Measurements from ENCODE around the gene ZSCAN29. TPM values are rescaled to one million over a fixed set of nuclear protein-coding genes. Genes with fewer than 3 reads are reported as not detected.

Gene ZSCAN29
- total and polyA plus RNA-seq, 10 of the 15 experiments (the other 5 are each of a cell fraction or from before 2014, with no cell fraction given) = 1.7 to 26.0 (median 14.6) TPM

- H3K79me2 ChIP-seq (ENCODE audit: control insufficient read depth, insufficient read depth, low read length) = peaks cover 23% of the 10 kb centered on the region
- H3K27ac ChIP-seq (ENCODE audit: control insufficient read depth, insufficient read depth) = peak overlapping the region; percentile 72
- DNase-seq (ENCODE audit: low read depth, low spot score) (no peak), FAIRE-seq (no peak), ATAC-seq (no peak)
- intact Hi-C loops (cut with micrococcal nuclease; ENCODE audit: unreplicated experiment) (no loop called here), in situ Hi-C loops (cut with MboI) (no loop called here)
- H3K4me1 ChIP-seq (ENCODE audit: control insufficient read depth, insufficient read depth, low read length) = peaks cover 11% of the 10 kb centered on the region
- no peaks in the 10 kb centered on the region for H3K27me3 ChIP-seq (replicated peaks in 1 of 2; ENCODE audit: control insufficient read depth in 2 of 2, insufficient read depth in 2 of 2, low read length in 1 of 2)
- H3K4me2 ChIP-seq (ENCODE audit: control insufficient read depth, insufficient read depth) = peak overlapping the region; percentile 99
- peaks cover 0 to 11% of the 10 kb centered on the region in 2 experiments; a peak in 2 of 4 replicates for H3K36me3 ChIP-seq (ENCODE audit: control insufficient read depth in 2 of 2, insufficient read depth in 2 of 2, low read length in 1 of 2)
- BruUV-seq (replicated peaks) = no TSS peak
- no peaks in the 10 kb centered on the region for H3K9me3 ChIP-seq (replicated peaks; ENCODE audit: control insufficient read depth, insufficient read depth, low read length)
- peak overlapping the region; percentile 55 for H2AFZ ChIP-seq (ENCODE audit: control insufficient read depth, low read depth, low read length)
- 45% methylated on average over 38 of the region's 38 CpGs for WGBS (ENCODE audit: insufficient coverage, insufficient replicate concordance, low lambda C conversion rate, missing lambda C conversion rate)
- H3K4me3 ChIP-seq = peak overlapping the region; percentile 87
- RAD21 ChIA-PET (ENCODE audit: unreplicated experiment) = no interaction called here
- SMC1A ChIA-PET (ENCODE audit: uncharacterized antibody, unreplicated experiment) = interaction anchor here (1.4 kb wide), 1 partner anchor 44 kb away, joined by 3 read pairs; no protein-coding TSS in a partner anchor
- H3K9ac ChIP-seq (ENCODE audit: control insufficient read depth, insufficient read depth, low read length) = peak overlapping the region; percentile 81
- H4K20me1 ChIP-seq (ENCODE audit: control insufficient read depth, insufficient read depth) = no peaks in the 10 kb centered on the region
- POLR2A ChIA-PET = interaction anchor here (0.6 to 0.8 kb wide), 2 partner anchors 64 to 508 kb away, joined by 3 to 4 read pairs; no protein-coding TSS in a partner anchor
- CTCF ChIA-PET = interaction anchor here (0.7 to 1.0 kb wide), 2 partner anchors 30 to 43 kb away, joined by 3 read pairs; no protein-coding TSS in a partner anchor
- TF ChIP-seq ZBTB4 (CRISPR knock-in tag; IDR thresholded peaks at IDR 0.05) = no peak
- TF ChIP-seq ATF3 (IDR thresholded peaks at IDR 0.05; ENCODE audit: borderline replicate concordance, extremely low read depth, low read depth, low read length) = no peak
- peak; percentile 69 for TF ChIP-seq MLLT1 (IDR thresholded peaks at IDR 0.05)
- no peak for TF ChIP-seq NR2C2 (IDR thresholded peaks at IDR 0.05; ENCODE audit: borderline replicate concordance, control insufficient read depth, insufficient read length, low read depth)
- no peak for TF ChIP-seq SUPT20H (IDR thresholded peaks at IDR 0.05; ENCODE audit: borderline replicate concordance, control insufficient read depth, low read depth, low read length)
- no peak for TF ChIP-seq CBX5 (IDR thresholded peaks at IDR 0.05; ENCODE audit: low read depth)
Measured at GRCh38 chr15:43329217-43329959, 41.5 kb downstream of the ZSCAN29 start.
